ENCODE data around the gene PTRHD1.

Gene PTRHD1

DNA sequence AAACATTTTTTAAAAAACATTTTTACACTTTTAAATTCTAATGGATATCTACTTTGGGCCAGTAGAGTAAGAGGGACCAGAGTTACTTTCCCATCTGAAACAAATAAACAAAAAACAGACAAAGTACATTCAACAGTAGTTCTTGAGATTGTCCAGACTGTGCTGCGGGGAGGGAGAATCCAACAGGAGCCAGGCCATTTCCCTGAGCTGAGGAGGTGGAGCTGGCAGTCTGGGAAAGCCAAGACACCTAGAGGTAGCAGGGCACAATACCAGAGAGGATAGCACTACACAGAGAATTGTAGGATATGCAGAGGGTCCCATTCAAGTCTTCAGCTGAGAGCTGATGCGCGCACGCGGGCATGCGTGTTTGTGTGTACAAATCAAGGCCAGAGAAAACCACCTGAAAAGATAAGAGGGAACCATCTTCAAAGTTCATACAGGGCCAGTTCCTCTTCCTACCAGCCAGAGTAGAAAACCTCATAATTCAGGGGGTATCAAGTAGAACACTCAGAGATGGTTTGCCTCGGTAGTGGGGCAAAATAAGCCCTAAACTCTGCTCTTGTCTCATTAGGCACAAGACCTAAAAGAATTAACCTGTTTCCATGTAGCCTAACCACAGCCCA is 44.0 kb downstream of the PTRHD1 start:
- DNase-seq, result no peak

- no peak for DNase-seq
These were observed 45.9 kb downstream of the PTRHD1 start for GRCh38 chr2:24747299-24747698.

GRCh38 chr2:24745825-24746224 is 47.4 kb downstream of the PTRHD1 start:
- DNase-seq, result no peak

DNA sequence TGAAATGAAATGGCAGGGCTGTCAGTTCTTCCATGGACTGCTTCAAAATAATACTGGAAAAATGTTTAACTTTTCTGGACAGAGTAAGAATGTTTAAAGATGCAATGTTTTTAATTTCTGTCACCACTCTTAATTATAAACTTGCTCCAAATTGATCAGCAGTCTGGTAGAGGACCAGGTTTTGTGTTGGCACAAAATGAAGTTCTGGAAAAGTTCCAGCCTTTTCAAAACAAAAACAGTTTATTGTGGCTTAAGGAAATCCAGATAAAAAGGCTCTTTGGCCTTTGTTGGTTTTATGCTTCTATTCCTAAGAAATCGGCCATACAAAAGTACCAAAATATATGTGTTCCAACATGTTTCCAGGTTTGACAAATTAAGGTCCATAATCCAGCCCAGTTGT is 48.8 kb downstream of the PTRHD1 start:
- no peak for DNase-seq

GRCh38 chr2:24743924-24744323 is 49.3 kb downstream of the PTRHD1 start:
- DNase-seq, result no peak

- no peak for DNase-seq
These were observed 50.5 kb downstream of the PTRHD1 start for GRCh38 chr2:24742730-24743129.

DNA sequence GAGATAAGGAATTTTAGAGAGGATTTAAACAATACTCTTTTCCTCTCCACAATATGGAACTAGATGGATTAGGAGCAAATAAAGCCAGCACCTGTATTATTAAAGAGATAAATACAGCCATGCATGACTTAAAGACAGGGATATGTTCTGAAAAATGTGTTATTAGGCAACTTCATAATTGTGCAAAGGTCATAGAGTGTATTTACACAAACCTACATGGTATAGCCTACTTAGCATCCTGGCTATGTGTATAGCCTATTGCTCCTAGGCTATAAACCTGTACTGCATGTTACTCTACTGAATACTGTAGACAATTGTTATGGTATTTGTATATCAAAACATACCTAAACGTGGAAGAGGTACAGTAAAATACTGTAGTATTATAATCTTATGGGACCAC is 53.0 kb downstream of the PTRHD1 start:
- no peak for DNase-seq
